Cardiac septum (tissue), 1 donor: ENCODE measurements around the gene AFAP1. TPM values are rescaled to one million over a fixed set of nuclear protein-coding genes. Genes with fewer than 3 reads are reported as not detected.
"Not testable (repeated sequence)": the region's sequence is repeated elsewhere in the genome, so short reads cannot be mapped to it uniquely, and the experiment has no call there.

Source experiments
- DNase-seq: peaks from one replicate; pipeline ENCODE4 v3.0.0-alpha.2; 2020; ENCODE audit warnings: low spot score
- intact Hi-C: fragments of 100-400 bp; cut with DNase I; formaldehyde crosslinking; loops from one replicate; pipeline ENCODE4 v1.14.0; 2022
- total RNA-seq: library from RNA; stranded (reverse); fragmentation: NEBNext Ultra II Directional; extraction: Animal tissue kit (Norgen Biotek cat#: 25700); gene quantifications from one replicate; pipeline ENCODE4 v1.2.1, GENCODE V29; 2021
- donor health status: DM: no; HTN: no; CAD: no.

The AFAP1 gene
- total RNA-seq, 1 donor from 2014 or later, result 8.7 TPM

- intact Hi-C loops, result no loop called here
- DNase-seq, result no peak
Observed at GRCh38 chr4:7950301-7951092, 10.8 kb upstream of the AFAP1 start.

GRCh38 chr4:7949759-7950158, 10.1 kb upstream of the AFAP1 start:
- DNase-seq, result no peak
- intact Hi-C loops, result no loop called here

- intact Hi-C loops, result no loop called here
Observed at GRCh38 chr4:7947927-7948326, 8.3 kb upstream of the AFAP1 start.

GRCh38 chr4:7945709-7946380, 6.2 kb upstream of the AFAP1 start:
- no peak for DNase-seq
- intact Hi-C loops, result no loop called here

More at GRCh38 chr4:7947927-7948326, 8.3 kb upstream of the AFAP1 start:
- DNase-seq, result no peak

GRCh38 chr4:7944599-7945220, 5.0 kb upstream of the AFAP1 start:
- DNase-seq, result no peak
- intact Hi-C loops, result no loop called here

- intact Hi-C loops, DNase-seq: not testable (repeated sequence)
Observed at GRCh38 chr4:7943688-7944087, 4.0 kb upstream of the AFAP1 start.

- intact Hi-C loops, result no loop called here
- no peak for DNase-seq
Observed at GRCh38 chr4:7943211-7943610, 3.5 kb upstream of the AFAP1 start.

- intact Hi-C loops, result no loop called here
- no peak for DNase-seq
Observed at GRCh38 chr4:7941965-7942496, 2.4 kb upstream of the AFAP1 start.

- DNase-seq, result no peak
- intact Hi-C loops, result no loop called here
Observed at GRCh38 chr4:7941111-7941964, 1.7 kb upstream of the AFAP1 start.

GRCh38 chr4:7938609-7939376, 868 bp downstream of the AFAP1 start:
- intact Hi-C loops, result loop anchor here (5.0 kb wide), 1 partner anchor 131 kb away; no protein-coding TSS in a partner anchor
- DNase-seq, result peak; percentile 77

- intact Hi-C loops, result loop anchor here (5.0 kb wide), 1 partner anchor 131 kb away; no protein-coding TSS in a partner anchor
- no peak for DNase-seq
Observed at GRCh38 chr4:7938266-7938608, 1.4 kb downstream of the AFAP1 start.

GRCh38 chr4:7937006-7937405, 2.7 kb downstream of the AFAP1 start:
- DNase-seq, result no peak
- intact Hi-C loops, result loop anchor here (5.0 kb wide), 1 partner anchor 130 kb away; no protein-coding TSS in a partner anchor

- no peak for DNase-seq
- intact Hi-C loops, result no loop called here
Observed at GRCh38 chr4:7933651-7934510, 5.8 kb downstream of the AFAP1 start.

- intact Hi-C loops, result no loop called here
- DNase-seq, result no peak
Observed at GRCh38 chr4:7932287-7932686, 7.4 kb downstream of the AFAP1 start.

- peak; percentile 68 for DNase-seq
- intact Hi-C loops, result no loop called here
Observed at GRCh38 chr4:7929118-7929951, 10.3 kb downstream of the AFAP1 start.

GRCh38 chr4:7928711-7929110, 10.9 kb downstream of the AFAP1 start:
- peak; percentile 6 for DNase-seq
- intact Hi-C loops, result no loop called here

- DNase-seq, result no peak
- intact Hi-C loops, result no loop called here
Observed at GRCh38 chr4:7926822-7927221, 12.8 kb downstream of the AFAP1 start.
